NT2/D1 (cell line): Measurements from ENCODE around the gene GTF2H2C.

Experiments
- SUZ12 ChIP-seq: IDR thresholded peaks from 2 replicates; pipeline ENCODE4 v1.6.1; 2011; ENCODE audit not compliant: insufficient read length, insufficient read depth; ENCODE audit errors: extremely low read depth
- YY1 ChIP-seq: IDR thresholded peaks from 2 replicates; pipeline ENCODE4 v1.6.1; 2011; ENCODE audit not compliant: insufficient read length, insufficient read depth

- TF ChIP-seq SUZ12, result no peak
- TF ChIP-seq YY1, result no peak
Measured at GRCh38 chr5:69510694-69511093, 49.3 kb upstream of the GTF2H2C start.
